ENCODE data around the gene CEP41. TPM values are rescaled to one million over a fixed set of nuclear protein-coding genes. Genes with fewer than 3 reads are reported as not detected.
A peak's percentile ranks its signal among the peaks of the same experiment; 100 is the strongest.

The CEP41 gene
- total and polyA plus RNA-seq, 7 donors: 2.4 to 4.6 (median 3.4) TPM

- Histone ChIP-seq H3K9me3 (no peaks in the 10 kb centered on the region), H3K27ac (no peak overlapping the region), H3K4me1 (peaks cover 4% of the 10 kb centered on the region), H3K27me3 (ENCODE audit: insufficient read depth in 3 of 3, low read length in 2 of 3) (peaks cover 0 to 2% (median 0%) of the 10 kb centered on the region in 3 donors), H3K36me3 (ENCODE audit: insufficient read depth in 1 of 2, low read depth in 1 of 2) (no peaks in the 10 kb centered on the region), H3K4me3 (no peak overlapping the region)
- no peak for ATAC-seq
- intact Hi-C loops (cut with DNase I): no loop called here
- TF ChIP-seq CTCF (IDR thresholded peaks at IDR 0.05): no peak
- 47 to 63% (median 54%) methylated on average over 7 of the region's 7 CpGs for WGBS, 3 donors
- DNase-seq: no peak
Measured at GRCh38 chr7:130442601-130443000, 1.8 kb upstream of the CEP41 start.

GRCh38 chr7:130441408-130441869, 623 bp upstream of the CEP41 start:
- no peak for TF ChIP-seq CTCF (IDR thresholded peaks at IDR 0.05)
- H3K36me3 ChIP-seq (ENCODE audit: insufficient read depth in 1 of 2, low read depth in 1 of 2): no peaks in the 10 kb centered on the region
- peaks cover 4% of the 10 kb centered on the region for H3K4me1 ChIP-seq
- intact Hi-C loops (cut with DNase I): no loop called here
- DNase-seq: no peak
- ATAC-seq: no peak
- H3K9me3 ChIP-seq: no peaks in the 10 kb centered on the region
- H3K27ac ChIP-seq: peak overlapping the region; percentile 64
- H3K27me3 ChIP-seq (ENCODE audit: insufficient read depth in 3 of 3, low read length in 2 of 3): no peaks in the 10 kb centered on the region
- 4 to 10% (median 9%) methylated on average over 9 of the region's 9 CpGs for WGBS, 3 donors
- peak overlapping the region; percentile 69 for H3K4me3 ChIP-seq

GRCh38 chr7:130436253-130436652, 4.6 kb downstream of the CEP41 start:
- intact Hi-C loops (cut with DNase I): no loop called here
- no peaks in the 10 kb centered on the region for H3K36me3 ChIP-seq (ENCODE audit: insufficient read depth in 1 of 2, low read depth in 1 of 2)
- ATAC-seq: no peak
- 93 to 98% (median 98%) methylated on average over 1 of the region's 1 CpG for WGBS, 3 donors
- no peaks in the 10 kb centered on the region for H3K9me3 ChIP-seq
- no peaks in the 10 kb centered on the region for H3K27me3 ChIP-seq (ENCODE audit: insufficient read depth in 3 of 3, low read length in 2 of 3)
- H3K4me1 ChIP-seq: no peaks in the 10 kb centered on the region
- DNase-seq: no peak
- TF ChIP-seq CTCF (IDR thresholded peaks at IDR 0.05): no peak
- no peak overlapping the region for H3K27ac ChIP-seq
- no peak overlapping the region for H3K4me3 ChIP-seq

- Histone ChIP-seq H3K4me1 (no peaks in the 10 kb centered on the region), H3K27ac (no peak overlapping the region)
Measured at GRCh38 chr7:130435311-130435854, 5.4 kb downstream of the CEP41 start.

More at GRCh38 chr7:130435311-130435854, 5.4 kb downstream of the CEP41 start:
- H3K9me3 ChIP-seq: no peaks in the 10 kb centered on the region
- no peak for ATAC-seq
- DNase-seq: no peak
- WGBS, 3 donors: 63 to 74% (median 73%) methylated on average over 2 of the region's 2 CpGs
- no peaks in the 10 kb centered on the region for H3K27me3 ChIP-seq (ENCODE audit: insufficient read depth in 3 of 3, low read length in 2 of 3)
- TF ChIP-seq CTCF (IDR thresholded peaks at IDR 0.05): no peak
- intact Hi-C loops (cut with DNase I): no loop called here
- H3K4me3 ChIP-seq: no peak overlapping the region
- H3K36me3 ChIP-seq (ENCODE audit: insufficient read depth in 1 of 2, low read depth in 1 of 2): no peaks in the 10 kb centered on the region

Data from psoas muscle (tissue), 8 donors.